SKM-1 treated with dmso at 0.1 percent for 144 hours (cell line): Measurements from ENCODE around the gene CDCP1.
"Not testable (repeated sequence)": the region's sequence is repeated elsewhere in the genome, so short reads cannot be mapped to it uniquely, and the experiment has no call there.

Source experiments
- DNase-seq: peaks from one replicate; lab custom pipeline; 2025; ENCODE audit not compliant: unreplicated experiment; lab: John Stamatoyannopoulos, UW

Gene CDCP1

GRCh38 chr3:45173776-45174175 lies 27.6 kb upstream of the CDCP1 start:
- no peak for DNase-seq

GRCh38 chr3:45171283-45171682 lies 25.1 kb upstream of the CDCP1 start:
- no peak for DNase-seq

GRCh38 chr3:45170096-45170495 lies 23.9 kb upstream of the CDCP1 start:
- no peak for DNase-seq

GRCh38 chr3:45169125-45169904 lies 23.1 kb upstream of the CDCP1 start:
- no peak for DNase-seq

GRCh38 chr3:45168451-45168850 lies 22.3 kb upstream of the CDCP1 start:
- DNase-seq = no peak

GRCh38 chr3:45167011-45167911 lies 21.1 kb upstream of the CDCP1 start:
- DNase-seq = peak; percentile 79

GRCh38 chr3:45166321-45166879 lies 20.2 kb upstream of the CDCP1 start:
- DNase-seq = no peak

- DNase-seq = no peak
Observed at GRCh38 chr3:45165497-45166283, 19.5 kb upstream of the CDCP1 start.

- DNase-seq = no peak
Observed at GRCh38 chr3:45164056-45164455, 17.9 kb upstream of the CDCP1 start.

GRCh38 chr3:45163481-45163880 lies 17.3 kb upstream of the CDCP1 start:
- DNase-seq = no peak

- DNase-seq = no peak
Observed at GRCh38 chr3:45154641-45155147, 8.5 kb upstream of the CDCP1 start.

- no peak for DNase-seq
Observed at GRCh38 chr3:45153658-45154437, 7.7 kb upstream of the CDCP1 start.

- no peak for DNase-seq
Observed at GRCh38 chr3:45152307-45152706, 6.1 kb upstream of the CDCP1 start.

- DNase-seq = no peak
Observed at GRCh38 chr3:45151100-45151499, 4.9 kb upstream of the CDCP1 start.

- DNase-seq = no peak
Observed at GRCh38 chr3:45148921-45149320, 2.7 kb upstream of the CDCP1 start.

GRCh38 chr3:45145223-45145622 lies 955 bp downstream of the CDCP1 start:
- DNase-seq = no peak

- DNase-seq = no peak
Observed at GRCh38 chr3:45143673-45144671, 2.2 kb downstream of the CDCP1 start.

- not testable (repeated sequence) for DNase-seq
Observed at GRCh38 chr3:45140770-45141155, 5.4 kb downstream of the CDCP1 start.
